Measurements from ENCODE around the gene FSTL4. TPM values are rescaled to one million over a fixed set of nuclear protein-coding genes. Genes with fewer than 3 reads are reported as not detected.

FSTL4 gene
- polyA plus RNA-seq, 1 donor from 2014 or later, result 0.57 TPM

- Histone ChIP-seq H3K27ac (ENCODE audit: low read length) (no peak overlapping the region), H4K20me1 (ENCODE audit: insufficient read depth) (no peaks in the 10 kb centered on the region), H3F3A (ENCODE audit: insufficient read depth, low read length, poor library complexity, severe bottlenecking) (no peaks in the 10 kb centered on the region), H2AFZ (ENCODE audit: low read depth, low read length) (no peak overlapping the region), H3K4me2 (ENCODE audit: low read length) (no peak overlapping the region), H3K36me3 (ENCODE audit: insufficient read depth, low read length) (no peaks in the 10 kb centered on the region), H3K79me2 (replicated peaks; ENCODE audit: insufficient read depth, low read length) (no peaks in the 10 kb centered on the region), H3K9me2 (ENCODE audit: insufficient read depth, low read length) (no peaks in the 10 kb centered on the region), H3K27me3 (ENCODE audit: insufficient read depth, low read depth, low read length) (no peaks in the 10 kb centered on the region), H3K9ac (ENCODE audit: low read length) (no peak overlapping the region), H3K4me3 (ENCODE audit: low read length) (no peak overlapping the region), H3K9me3 (ENCODE audit: low read length) (no peaks in the 10 kb centered on the region)
- TF ChIP-seq RAD21 (conservative IDR thresholded peaks at IDR 0.05), result no peak
- no peak for TF ChIP-seq EP300 (conservative IDR thresholded peaks at IDR 0.05; ENCODE audit: poor library complexity, severe bottlenecking)
- no peak for TF ChIP-seq CTCF (IDR thresholded peaks at IDR 0.05; ENCODE audit: poor library complexity, severe bottlenecking)
- TF ChIP-seq POLR2AphosphoS5 (IDR thresholded peaks at IDR 0.05), result no peak
- no peak for TF ChIP-seq EZH2 (IDR thresholded peaks at IDR 0.05; ENCODE audit: borderline replicate concordance, insufficient read depth, low read length, poor library complexity, severe bottlenecking)
- TF ChIP-seq REST (IDR thresholded peaks at IDR 0.05; ENCODE audit: borderline replicate concordance), result no peak
- TF ChIP-seq MXI1 (conservative IDR thresholded peaks at IDR 0.05; ENCODE audit: poor library complexity, severe bottlenecking), result no peak
- TF ChIP-seq SMC3 (conservative IDR thresholded peaks at IDR 0.05; ENCODE audit: poor library complexity), result no peak
- TF ChIP-seq TAF1 (IDR thresholded peaks at IDR 0.05; ENCODE audit: low read depth), result no peak
Observed at GRCh38 chr5:133455676-133456075, 156.7 kb downstream of the FSTL4 start.

- Histone ChIP-seq H3K4me2 (ENCODE audit: low read length) (no peak overlapping the region), H3K79me2 (replicated peaks; ENCODE audit: insufficient read depth, low read length) (no peaks in the 10 kb centered on the region), H3K9me3 (ENCODE audit: low read length) (no peaks in the 10 kb centered on the region), H2AFZ (ENCODE audit: low read depth, low read length) (no peak overlapping the region), H3K9ac (ENCODE audit: low read length) (no peak overlapping the region), H3K9me2 (ENCODE audit: insufficient read depth, low read length) (no peaks in the 10 kb centered on the region), H3K27ac (ENCODE audit: low read length) (no peak overlapping the region), H3F3A (ENCODE audit: insufficient read depth, low read length, poor library complexity, severe bottlenecking) (no peaks in the 10 kb centered on the region), H4K20me1 (ENCODE audit: insufficient read depth) (no peaks in the 10 kb centered on the region), H3K27me3 (ENCODE audit: insufficient read depth, low read depth, low read length) (no peaks in the 10 kb centered on the region), H3K36me3 (ENCODE audit: insufficient read depth, low read length) (no peaks in the 10 kb centered on the region), H3K4me3 (ENCODE audit: low read length) (no peak overlapping the region)
- no peak for TF ChIP-seq POLR2AphosphoS5 (IDR thresholded peaks at IDR 0.05)
- TF ChIP-seq RAD21 (conservative IDR thresholded peaks at IDR 0.05), result no peak
- TF ChIP-seq REST (IDR thresholded peaks at IDR 0.05; ENCODE audit: borderline replicate concordance), result no peak
- TF ChIP-seq EZH2 (IDR thresholded peaks at IDR 0.05; ENCODE audit: borderline replicate concordance, insufficient read depth, low read length, poor library complexity, severe bottlenecking), result no peak
- TF ChIP-seq SMC3 (conservative IDR thresholded peaks at IDR 0.05; ENCODE audit: poor library complexity), result no peak
- TF ChIP-seq TAF1 (IDR thresholded peaks at IDR 0.05; ENCODE audit: low read depth), result no peak
- no peak for TF ChIP-seq CTCF (IDR thresholded peaks at IDR 0.05; ENCODE audit: poor library complexity, severe bottlenecking)
- no peak for TF ChIP-seq MXI1 (conservative IDR thresholded peaks at IDR 0.05; ENCODE audit: poor library complexity, severe bottlenecking)
- no peak for TF ChIP-seq EP300 (conservative IDR thresholded peaks at IDR 0.05; ENCODE audit: poor library complexity, severe bottlenecking)
Observed at GRCh38 chr5:133454442-133454841, 157.9 kb downstream of the FSTL4 start.

Measured in neural cell (in vitro differentiated cells).